Sciatic nerve (tissue), 2 donors: ENCODE data around the gene TNIK. TPM values are rescaled to one million over a fixed set of nuclear protein-coding genes. Genes with fewer than 3 reads are reported as not detected.
A peak's percentile ranks its signal among the peaks of the same experiment; 100 is the strongest.
"Not testable (repeated sequence)": the region's sequence is repeated elsewhere in the genome, so short reads cannot be mapped to it uniquely, and the experiment has no call there.

Experiments
- ATAC-seq: fragments of 200-7000 bp; cut with Tn5 transposase; one replicate; pipeline ENCODE4 v1.9.1; 2020; ENCODE audit warnings: mild to moderate bottlenecking, moderate library complexity
- DNase-seq: peaks from one replicate; pipeline ENCODE4 v3.0.0-alpha.2; 2020; ENCODE audit warnings: low spot score
- intact Hi-C: fragments of 100-400 bp; cut with DNase I; formaldehyde crosslinking; loops from one replicate; pipeline ENCODE4 v1.14.2; 2022
- total RNA-seq: library from RNA; stranded (reverse); fragmentation: NEBNext Ultra II Directional; extraction: Animal tissue kit (Norgen Biotek cat#: 25700); gene quantifications from one replicate; pipeline ENCODE4 v1.2.1, GENCODE V29; 2021
- donor health status: DM: no; HTN: no; CAD: no.
- donor health status: DM: no; HTN: no; CAD: no.

Gene TNIK
- total RNA-seq, 1 donor from 2014 or later, result 9.5 TPM

DNA sequence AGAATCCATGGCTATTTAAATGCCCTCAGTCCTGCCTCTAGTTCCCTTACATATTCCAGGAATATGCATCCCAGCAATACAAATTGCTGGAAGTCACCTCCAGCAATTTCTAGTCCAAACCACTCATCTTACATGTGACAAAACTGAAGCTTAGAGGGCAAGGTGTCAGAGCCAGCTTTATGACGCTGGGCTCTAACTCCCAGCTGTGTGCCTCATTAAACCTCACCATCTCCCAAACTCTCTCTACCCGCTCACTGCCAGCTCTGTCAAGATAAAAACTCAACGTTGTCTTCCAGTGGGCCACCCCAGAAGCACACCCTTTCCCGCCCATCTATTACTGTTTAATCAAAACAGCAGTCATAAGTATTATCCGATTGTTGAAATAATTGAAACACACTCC is 7.9 kb downstream of the TNIK start:
- intact Hi-C loops, result no loop called here
- no peak for DNase-seq
- ATAC-seq, result no peak

DNA sequence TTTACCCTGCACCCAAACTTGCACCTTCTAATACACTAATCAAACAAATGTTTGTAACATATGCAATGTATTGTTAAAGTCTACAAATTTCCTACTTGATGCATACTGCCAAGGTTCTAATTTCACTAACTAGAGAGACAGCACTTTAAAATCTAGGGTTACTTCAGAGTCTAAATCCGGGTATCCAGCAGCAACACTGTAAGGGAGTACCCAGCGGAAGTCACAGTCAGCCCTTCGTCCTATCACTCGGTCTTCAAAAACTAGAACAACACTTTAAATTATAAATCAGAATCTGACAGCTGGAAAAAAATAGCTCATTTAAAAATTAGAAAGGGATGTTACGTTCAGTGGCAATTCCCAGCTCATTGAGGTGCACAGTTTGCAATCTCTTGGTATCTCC is 8.3 kb downstream of the TNIK start:
- ATAC-seq, result no peak
- no peak for DNase-seq
- intact Hi-C loops, result no loop called here

DNA sequence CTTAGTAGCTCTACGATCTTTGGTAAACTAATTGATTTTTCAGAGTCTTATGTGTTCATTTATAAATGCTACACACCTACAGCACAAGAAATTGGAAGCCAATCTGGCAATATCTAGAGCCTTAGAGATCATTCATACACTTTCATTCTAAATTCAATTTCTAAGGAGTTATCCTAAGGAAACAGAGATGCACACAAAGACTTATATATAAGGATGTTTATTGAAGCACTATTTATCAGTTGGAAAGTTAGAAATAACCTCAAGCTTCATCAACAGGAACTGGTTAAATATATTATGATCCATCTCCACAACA is 12.7 kb downstream of the TNIK start:
- ATAC-seq, DNase-seq, intact Hi-C loops: not testable (repeated sequence)

DNA sequence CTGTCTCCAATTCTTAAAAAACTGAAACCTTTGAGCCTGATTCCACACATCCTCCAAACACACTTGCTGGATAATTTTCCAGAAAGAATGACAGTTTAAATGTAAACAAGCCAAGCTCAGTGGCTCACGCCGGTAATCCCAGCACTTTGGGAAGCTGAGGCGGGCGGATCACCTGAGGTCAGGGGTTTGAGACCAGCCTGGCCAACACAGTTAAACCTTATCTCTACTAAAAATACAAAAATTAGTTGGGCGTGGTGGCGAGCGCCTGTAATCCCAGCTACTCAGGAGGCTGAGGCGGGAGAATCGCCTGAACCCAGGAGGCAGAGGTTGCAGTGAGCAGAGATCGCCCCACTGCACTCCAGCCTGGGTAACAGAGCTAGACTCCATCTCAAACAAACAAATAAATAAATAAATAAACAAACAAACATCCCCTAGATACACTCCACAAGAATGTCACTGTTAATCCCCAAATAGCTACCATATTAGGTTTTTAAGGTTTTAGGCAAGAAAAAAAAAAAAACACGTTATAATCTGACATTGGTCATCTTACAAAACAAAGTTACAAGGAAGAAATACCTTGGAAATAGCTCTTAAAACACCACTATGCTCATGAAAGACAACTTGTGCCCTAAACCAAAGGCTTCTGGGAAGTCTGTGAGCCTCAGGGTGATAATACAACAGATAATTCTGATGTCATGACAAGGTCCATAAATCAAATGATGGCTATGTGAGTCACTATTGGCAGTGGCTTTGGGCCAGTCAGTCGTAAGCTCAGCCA is 13.2 kb downstream of the TNIK start:
- no peak for ATAC-seq
- intact Hi-C loops, result no loop called here

DNA sequence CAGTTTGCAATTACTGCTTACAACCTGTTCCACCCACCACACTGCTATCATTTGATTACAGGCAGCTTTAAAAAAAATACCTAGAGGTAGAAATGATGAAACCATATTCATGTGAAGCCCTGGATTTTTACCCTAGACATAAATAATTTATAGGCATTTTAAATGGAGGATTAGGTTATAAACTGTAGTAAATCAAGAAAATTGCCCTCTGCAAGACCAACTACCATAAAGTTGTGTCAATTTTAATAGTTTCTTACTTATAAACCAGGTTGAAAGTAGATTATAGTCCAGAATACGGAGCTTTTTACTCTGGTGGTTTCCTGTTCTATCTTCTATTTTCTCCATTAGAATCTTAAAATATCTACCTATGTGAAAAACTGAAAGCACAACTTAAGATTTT is 13.9 kb downstream of the TNIK start:
- intact Hi-C loops, result no loop called here
- DNase-seq (no peak), ATAC-seq (no peak)

More for the DNA sequence above, 13.2 kb downstream of the TNIK start:
- DNase-seq, result no peak

DNA sequence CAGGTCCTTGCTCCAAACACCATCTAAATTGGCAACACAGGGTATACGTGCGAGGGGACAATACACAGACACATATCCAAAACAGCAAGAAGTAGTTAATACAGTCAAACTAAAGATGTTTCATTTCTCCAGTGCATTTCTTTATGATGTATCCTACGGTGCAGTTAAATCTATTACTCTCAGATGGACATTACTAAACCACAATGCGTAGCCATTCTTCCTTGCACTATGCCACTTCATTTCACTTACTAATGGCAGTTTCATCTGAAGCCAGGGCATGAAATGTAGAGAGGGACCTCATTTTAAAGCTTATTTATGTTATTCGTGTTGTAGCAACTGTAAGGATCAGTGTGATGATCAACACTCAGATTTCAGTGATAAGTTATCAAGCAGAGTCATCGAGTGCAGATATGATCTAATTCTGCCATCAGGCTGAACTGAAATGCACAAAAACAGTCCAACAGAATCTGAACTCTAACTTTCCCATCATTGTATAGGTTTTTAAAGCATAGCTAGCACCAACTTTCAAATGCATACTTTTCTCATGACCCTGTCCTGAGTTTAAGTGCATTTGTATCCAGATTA is 14.5 kb downstream of the TNIK start:
- no peak for ATAC-seq
- intact Hi-C loops, result no loop called here
- DNase-seq, result no peak

DNA sequence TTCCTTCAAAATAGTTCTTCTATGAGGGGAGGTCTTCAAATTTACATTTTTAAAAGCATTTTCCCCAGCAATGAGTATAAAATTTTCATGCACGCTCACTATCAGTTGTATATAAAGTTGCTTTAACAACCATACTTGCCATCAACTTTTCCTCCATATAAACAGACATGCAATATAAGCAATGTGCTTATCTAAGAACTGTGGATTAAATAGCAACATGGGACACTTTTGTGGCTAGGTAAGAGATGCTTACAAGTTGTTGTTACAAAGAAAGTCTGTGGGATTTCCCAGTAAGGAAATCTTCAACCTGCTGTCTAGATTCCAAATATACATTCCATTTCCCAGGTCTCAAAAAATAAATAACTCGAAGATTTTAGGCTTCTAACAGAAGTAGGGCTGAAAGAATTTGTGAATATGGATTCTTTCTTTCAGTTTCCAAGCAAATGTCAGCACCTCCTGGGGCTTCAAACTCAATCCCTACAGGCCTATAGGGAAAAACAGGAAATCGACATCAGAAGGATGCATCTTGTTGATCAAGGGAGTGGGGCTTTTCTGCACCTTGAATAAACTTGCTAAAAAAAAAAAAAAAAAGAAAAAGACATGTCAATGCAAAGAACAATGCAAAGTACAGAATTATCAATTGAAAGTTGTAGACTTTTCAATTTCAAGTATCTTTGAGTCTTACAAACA is 16.1 kb downstream of the TNIK start:
- no peak for ATAC-seq
- intact Hi-C loops, result no loop called here
- DNase-seq, result no peak

DNA sequence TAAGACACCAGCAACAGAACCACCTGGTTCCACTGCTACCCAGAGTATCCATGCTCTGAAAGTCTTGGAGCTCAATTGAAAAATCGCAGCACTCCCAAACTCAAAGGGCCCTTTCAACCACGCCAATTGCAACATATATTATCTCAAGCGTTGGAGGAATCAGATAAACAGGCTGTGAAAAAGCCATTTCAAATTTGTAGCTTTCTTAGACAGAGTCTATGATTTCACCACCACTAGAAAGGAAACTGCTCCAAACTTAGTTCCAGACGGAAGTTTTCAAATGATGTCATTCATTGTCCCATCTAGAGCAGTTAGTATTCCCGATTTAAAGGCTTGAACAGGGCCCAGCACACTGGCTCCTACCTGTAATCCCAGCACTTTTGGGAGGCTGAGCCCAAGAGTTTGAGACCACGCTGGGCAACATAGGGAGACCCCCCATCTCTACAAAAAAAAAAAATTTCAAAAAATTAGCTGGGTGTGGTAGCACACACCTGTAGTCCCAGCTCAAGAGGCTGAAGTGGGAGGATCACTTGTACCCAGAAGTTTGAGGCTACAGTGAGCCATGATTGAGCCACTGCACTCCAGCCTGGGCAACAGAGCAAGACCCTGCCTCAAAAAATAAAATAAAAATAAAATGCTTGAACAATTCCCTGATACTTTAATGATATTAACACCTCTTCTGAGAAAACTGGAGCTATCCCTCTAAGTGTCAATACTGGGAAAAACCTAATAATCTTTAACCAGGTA is 16.8 kb downstream of the TNIK start:
- intact Hi-C loops, result no loop called here
- ATAC-seq, result peak; percentile 51

DNA sequence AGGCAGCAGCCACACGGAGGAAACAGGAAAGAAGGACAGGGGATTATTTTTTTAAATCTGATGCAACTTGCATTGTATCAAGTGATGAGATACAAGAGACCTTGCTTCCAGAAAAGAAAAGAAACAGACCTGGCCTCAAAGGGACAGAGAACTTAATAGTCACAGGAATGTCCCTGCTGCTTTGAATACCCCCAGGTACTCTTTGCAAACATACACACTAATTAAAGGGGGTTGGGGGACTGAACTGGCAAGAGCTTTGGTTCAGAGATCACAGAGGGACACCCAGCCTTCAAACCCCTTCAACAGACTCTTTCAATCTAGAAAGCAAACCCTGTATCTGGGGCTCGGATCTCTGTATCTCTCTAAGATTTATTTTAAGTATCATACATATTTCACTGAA is 18.0 kb downstream of the TNIK start:
- intact Hi-C loops, result no loop called here
- no peak for ATAC-seq
- DNase-seq, result no peak

More for the DNA sequence above, 16.8 kb downstream of the TNIK start:
- no peak for DNase-seq

DNA sequence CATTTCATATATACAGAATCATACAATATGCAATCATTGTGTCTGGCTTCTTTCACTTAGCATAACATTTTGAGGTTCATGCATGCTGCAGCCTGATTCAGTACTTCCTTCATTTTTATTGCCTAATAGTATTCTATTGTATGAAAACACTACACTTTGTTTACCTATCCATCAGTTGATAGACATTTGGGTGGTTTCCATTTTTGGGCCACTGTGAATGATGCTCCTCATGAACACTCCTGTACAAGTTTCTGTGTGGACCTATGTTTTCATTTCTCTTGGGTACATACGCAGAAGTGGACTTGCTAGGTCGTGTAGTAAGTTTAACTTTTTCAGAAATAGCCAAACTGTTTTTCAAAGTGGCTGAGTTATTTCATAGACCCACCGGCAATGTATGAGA is 18.8 kb downstream of the TNIK start:
- DNase-seq, result no peak
- ATAC-seq, result no peak
- intact Hi-C loops, result no loop called here

DNA sequence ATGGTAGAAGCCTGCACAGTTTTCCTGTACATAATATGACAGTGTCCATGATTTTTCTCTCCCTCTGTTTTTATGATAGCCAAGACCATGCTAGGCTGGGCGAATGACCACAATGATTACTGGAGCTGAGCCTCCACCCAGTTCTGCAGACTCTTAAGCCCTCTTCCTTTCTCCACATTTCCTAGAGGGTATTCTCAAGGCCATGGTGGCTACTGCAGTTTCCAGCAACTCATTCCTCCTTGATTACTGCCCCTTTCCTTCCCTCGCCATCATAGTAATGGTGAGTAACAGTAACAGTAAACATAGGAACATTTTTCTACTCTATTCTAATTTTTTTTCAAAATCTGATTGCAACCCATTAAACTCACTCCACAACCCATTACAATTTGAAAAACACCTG is 20.2 kb downstream of the TNIK start:
- intact Hi-C loops, result no loop called here
- ATAC-seq (no peak), DNase-seq (no peak)

DNA sequence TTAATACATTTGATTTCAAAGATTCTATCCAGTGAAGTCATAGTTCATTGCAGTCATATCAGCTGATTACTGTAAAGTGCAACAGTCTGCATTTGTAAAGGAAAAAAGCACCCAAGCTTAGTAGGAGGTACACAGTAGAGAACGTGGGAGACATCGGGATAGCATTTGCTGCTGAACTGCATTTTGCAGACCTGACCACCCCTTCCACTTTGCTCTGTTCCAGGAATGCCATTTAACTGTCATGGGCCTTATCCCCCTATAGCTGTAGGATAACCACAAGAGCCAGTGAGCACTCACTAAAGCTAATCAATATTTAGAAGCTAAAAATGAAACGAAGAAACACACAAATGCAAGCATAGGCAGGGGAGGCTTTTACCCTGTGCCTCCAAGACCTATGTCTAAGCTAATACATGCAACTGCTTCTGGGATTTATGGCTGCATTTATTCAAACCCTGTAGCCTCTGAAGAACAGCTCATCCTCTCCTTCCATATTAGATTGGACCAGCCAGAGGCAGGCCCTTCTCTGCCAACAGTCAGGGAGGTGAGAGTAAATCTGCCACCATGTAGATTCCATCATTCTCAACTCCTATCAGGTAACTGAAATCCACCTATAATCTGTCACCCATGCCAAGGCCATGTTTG is 23.0 kb downstream of the TNIK start:
- intact Hi-C loops, result no loop called here
- ATAC-seq (no peak), DNase-seq (no peak)

DNA sequence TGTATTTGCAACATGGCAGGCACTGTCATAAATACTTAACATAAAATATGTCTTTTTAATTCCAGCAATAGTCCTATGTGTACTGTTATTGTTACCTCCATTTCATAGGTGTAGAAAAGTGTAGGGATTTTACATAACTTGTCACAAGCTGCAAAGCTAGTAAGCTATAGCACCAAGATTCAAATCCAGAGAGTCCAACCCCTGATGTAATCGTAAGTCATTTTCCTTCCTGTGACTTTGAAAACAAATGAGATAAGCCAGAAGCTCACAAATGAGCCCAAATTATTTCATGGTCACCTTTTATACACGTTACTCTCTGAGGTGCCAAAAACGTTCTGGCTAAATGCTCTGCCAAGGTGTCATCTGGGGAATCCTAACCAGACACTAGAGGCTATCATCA is 23.8 kb downstream of the TNIK start:
- DNase-seq, result no peak
- intact Hi-C loops, result no loop called here
- ATAC-seq, result no peak

DNA sequence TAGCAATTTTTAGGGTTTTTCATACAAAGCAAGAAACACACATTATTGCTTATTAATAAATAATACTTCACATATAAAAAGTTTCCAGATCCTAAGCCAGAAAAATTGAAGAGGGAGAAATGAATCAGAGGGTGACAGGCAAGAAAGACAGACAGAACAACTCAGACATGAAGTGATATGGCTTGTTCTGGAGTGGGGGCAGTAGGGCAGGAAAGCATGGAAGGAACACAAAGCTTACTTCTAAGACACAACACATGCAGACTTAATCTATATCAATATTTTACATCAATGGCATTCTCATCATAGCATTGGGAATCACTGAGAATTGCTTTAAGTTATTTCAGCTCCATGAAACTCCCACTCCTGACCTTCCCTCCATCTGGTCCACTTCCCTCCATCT is 24.4 kb downstream of the TNIK start:
- DNase-seq (no peak), ATAC-seq (no peak)
- intact Hi-C loops, result no loop called here

DNA sequence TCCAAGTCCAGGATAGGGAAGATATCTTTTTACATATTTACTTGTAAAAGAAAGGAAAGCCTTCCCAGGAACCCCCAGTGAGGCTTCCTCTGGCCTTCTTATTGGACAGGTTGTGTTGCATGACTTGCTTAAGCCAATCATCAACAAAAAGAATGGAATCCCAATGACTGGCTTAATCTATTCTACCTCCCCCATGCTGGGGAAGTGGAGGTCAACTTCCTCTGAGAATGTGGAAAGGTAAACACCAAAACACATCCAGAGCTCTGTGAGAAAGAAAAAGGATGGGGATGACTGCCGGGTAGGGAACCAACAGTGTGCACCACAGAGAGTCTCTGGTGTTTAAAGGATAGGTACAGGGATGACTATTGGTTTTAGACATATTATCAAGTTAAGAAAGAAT is 25.1 kb downstream of the TNIK start:
- no peak for ATAC-seq
- no peak for DNase-seq
- intact Hi-C loops, result no loop called here

DNA sequence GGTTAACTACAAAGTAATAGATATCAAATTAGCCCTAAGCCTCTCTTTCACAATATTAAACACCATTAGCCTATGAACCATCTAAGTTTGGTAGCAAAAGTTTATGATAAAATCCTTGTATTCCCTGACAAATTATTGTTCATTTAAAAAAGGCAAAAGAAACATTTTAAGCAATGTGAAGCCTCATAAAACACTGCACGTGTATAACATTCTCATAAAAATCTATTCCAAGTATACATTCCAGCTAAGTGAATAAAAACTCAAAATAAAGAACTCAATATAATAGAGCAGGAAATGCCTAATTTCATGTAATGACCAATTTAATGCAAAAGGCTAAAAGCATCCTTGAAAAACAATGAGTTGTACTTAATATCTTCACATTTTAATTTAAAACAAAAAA is 27.7 kb downstream of the TNIK start:
- no peak for ATAC-seq
- DNase-seq, result no peak
- intact Hi-C loops, result no loop called here

DNA sequence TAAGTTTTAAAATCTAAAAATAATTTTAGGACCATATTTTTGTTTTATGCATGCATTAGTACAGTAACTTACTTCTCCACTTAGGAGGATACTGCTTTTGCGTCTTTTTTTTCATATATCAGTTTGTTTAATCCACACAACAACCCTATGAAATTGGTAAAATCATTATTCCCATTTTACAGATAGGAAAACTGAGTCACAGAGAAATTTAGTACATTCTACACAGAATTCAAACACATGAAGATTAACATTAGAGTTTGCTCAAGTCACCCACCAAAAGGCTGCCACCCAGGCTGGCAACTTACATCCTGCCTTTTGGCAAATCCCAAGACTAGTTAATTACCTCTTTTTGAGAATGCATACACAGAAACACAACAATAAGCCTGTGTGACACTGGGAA is 28.7 kb downstream of the TNIK start:
- no peak for ATAC-seq
- intact Hi-C loops, result no loop called here

DNA sequence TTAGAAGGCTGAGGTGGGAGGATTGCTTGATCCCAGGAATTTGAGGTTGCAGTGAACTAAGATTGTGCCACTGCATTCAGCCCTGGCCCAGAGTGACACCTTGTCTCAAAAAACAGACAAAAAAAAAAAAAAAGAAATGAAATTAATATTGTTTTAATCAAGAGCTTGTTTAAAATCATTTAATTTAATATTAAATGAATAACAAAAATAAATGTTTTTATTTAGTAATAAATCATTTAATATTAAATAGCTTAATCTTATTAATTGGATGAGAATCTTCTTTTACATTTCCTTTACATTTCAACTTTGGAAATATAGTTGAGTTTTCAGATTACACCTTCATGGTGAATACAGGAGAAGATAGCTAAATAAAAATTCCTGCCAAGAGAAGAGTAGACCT is 29.7 kb downstream of the TNIK start:
- intact Hi-C loops, result no loop called here
- DNase-seq (no peak), ATAC-seq (no peak)

More for the DNA sequence above, 28.7 kb downstream of the TNIK start:
- DNase-seq, result no peak

DNA sequence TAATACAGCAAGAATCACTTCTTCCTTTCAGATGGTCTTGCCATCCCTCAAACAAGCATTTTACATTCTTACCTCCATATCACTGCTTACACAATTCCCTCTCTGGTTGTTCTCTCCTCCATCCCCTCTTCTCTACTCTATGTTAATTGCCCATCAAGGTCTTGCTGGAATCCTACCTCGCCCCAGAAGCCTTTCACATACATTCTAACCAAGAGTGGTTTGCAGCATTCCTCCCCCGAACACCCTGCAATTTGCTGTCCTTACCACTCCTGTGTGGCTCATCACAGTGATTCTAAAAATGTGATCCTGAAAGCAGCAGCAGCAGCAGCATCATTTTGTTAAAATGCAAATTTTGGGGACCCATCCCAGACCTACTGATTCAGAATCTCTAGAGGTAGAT is 30.6 kb downstream of the TNIK start:
- DNase-seq (no peak), ATAC-seq (no peak)
- intact Hi-C loops, result loop anchor here (5.0 kb wide), 1 partner anchor 1392 kb away; the partner anchor contains the start of gene GPR160
